ENCODE data around the gene PPP2R5B. TPM values are rescaled to one million over a fixed set of nuclear protein-coding genes. Genes with fewer than 3 reads are reported as not detected.

The PPP2R5B gene
- total and polyA plus RNA-seq, 9 of the 15 experiments (the other 6 are each of a cell fraction or from before 2014, with no cell fraction given): 0.10 to 7.8 (median 3.3) TPM

DNA sequence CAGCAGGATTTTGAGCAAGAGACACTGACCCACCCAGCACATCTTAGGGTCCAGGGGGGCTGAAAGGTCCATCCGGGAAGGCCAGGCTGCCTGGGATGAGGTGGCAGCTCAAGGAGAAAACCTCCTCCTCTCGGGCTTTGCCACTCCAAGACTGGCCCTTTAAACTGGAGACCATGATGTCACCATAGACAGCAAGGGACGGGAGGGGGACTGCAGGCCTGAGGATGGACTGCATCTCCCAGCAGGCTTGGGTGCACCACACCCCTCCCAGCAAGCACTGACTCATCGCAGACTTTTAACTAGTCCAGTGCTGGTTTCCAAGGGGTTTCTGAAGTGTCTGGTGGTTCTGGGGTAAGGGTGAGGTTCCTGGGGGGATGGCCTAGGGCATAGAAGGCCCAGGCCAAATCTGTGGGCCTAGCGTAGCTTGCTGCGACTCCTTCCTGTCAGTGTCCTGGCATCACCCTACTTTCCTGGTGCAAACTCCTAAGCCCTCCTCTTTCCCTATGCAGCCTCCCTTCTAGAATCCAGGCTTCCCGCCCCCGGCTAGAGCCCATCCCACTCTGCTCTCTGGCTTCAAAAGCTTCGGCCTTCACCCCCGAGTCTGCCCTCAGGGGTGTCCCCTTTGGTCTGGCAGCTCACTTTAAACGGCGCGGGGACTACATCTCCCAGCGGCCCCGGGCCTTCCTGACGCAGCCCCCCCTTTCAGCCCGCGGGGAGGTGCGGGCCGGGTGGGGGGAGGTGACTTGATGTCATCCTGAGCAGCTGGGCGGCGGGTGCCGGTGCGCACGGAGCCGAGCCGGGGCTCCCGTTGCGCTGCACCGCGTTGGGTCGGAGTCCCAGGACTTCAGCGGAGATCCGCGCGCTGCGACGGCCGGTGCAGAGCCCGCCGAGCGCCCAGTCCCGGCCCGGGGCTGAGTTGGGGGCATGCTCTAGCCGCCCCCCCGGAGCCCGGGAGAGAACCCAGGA lies at the start of gene PPP2R5B (continued):
- TF ChIP-seq, protein P1, sequence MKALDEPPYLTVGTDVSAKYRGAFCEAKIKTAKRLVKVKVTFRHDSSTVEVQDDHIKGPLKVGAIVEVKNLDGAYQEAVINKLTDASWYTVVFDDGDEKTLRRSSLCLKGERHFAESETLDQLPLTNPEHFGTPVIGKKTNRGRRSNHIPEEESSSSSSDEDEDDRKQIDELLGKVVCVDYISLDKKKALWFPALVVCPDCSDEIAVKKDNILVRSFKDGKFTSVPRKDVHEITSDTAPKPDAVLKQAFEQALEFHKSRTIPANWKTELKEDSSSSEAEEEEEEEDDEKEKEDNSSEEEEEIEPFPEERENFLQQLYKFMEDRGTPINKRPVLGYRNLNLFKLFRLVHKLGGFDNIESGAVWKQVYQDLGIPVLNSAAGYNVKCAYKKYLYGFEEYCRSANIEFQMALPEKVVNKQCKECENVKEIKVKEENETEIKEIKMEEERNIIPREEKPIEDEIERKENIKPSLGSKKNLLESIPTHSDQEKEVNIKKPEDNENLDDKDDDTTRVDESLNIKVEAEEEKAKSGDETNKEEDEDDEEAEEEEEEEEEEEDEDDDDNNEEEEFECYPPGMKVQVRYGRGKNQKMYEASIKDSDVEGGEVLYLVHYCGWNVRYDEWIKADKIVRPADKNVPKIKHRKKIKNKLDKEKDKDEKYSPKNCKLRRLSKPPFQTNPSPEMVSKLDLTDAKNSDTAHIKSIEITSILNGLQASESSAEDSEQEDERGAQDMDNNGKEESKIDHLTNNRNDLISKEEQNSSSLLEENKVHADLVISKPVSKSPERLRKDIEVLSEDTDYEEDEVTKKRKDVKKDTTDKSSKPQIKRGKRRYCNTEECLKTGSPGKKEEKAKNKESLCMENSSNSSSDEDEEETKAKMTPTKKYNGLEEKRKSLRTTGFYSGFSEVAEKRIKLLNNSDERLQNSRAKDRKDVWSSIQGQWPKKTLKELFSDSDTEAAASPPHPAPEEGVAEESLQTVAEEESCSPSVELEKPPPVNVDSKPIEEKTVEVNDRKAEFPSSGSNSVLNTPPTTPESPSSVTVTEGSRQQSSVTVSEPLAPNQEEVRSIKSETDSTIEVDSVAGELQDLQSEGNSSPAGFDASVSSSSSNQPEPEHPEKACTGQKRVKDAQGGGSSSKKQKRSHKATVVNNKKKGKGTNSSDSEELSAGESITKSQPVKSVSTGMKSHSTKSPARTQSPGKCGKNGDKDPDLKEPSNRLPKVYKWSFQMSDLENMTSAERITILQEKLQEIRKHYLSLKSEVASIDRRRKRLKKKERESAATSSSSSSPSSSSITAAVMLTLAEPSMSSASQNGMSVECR (CRISPR knock-in tag; IDR thresholded peaks at IDR 0.05): peak; percentile 79
- TF ChIP-seq ATF2 (CRISPR knock-in tag; IDR thresholded peaks at IDR 0.05) (peak; percentile 92), DACH1 (IDR thresholded peaks at IDR 0.05; ENCODE audit: partially characterized antibody) (peak; percentile 82), STAG1 (CRISPR knock-in tag; IDR thresholded peaks at IDR 0.05; ENCODE audit: borderline replicate concordance) (no peak), MEF2D (tag; conservative IDR thresholded peaks at IDR 0.05; ENCODE audit: low read depth) (no peak), ZNF764 (CRISPR knock-in tag; IDR thresholded peaks at IDR 0.05; ENCODE audit: low read depth) (0 out of 2 replicates have a peak, but pooled peaks have one; percentile 56), CSDE1 (IDR thresholded peaks at IDR 0.05) (no peak), ARNT (IDR thresholded peaks at IDR 0.05) (peak; percentile 59 to 69; a peak in 2 of 4 replicates), NKRF (IDR thresholded peaks at IDR 0.05; ENCODE audit: borderline replicate concordance) (0 out of 2 replicates have a peak, but pooled peaks have one; percentile 38), THRAP3 (IDR thresholded peaks at IDR 0.05; ENCODE audit: borderline replicate concordance) (no peak), CAMTA2 (CRISPR knock-in tag; conservative IDR thresholded peaks at IDR 0.05) (no peak), HNRNPUL1 (IDR thresholded peaks at IDR 0.05; ENCODE audit: low read length) (no peak), ZFX (CRISPR knock-in tag; IDR thresholded peaks at IDR 0.05) (peak; percentile 77), FOXM1 (IDR thresholded peaks at IDR 0.05; ENCODE audit: low read depth) (peak; percentile 95), FOXM1 (CRISPR knock-in tag; IDR thresholded peaks at IDR 0.05; ENCODE audit: low read depth) (no peak), ETV5 (CRISPR knock-in tag; IDR thresholded peaks at IDR 0.05; ENCODE audit: low read depth) (peak; percentile 39; the same call in 1 of the 2 replicates), PRPF4 (IDR thresholded peaks at IDR 0.05; ENCODE audit: insufficient read depth, low read depth, low read length, poor library complexity, severe bottlenecking) (no peak), RHOXF2B (CRISPR knock-in tag; conservative IDR thresholded peaks at IDR 0.05) (no peak), TBL1XR1 (IDR thresholded peaks at IDR 0.05; ENCODE audit: low read length in 2 of 2) (peak in 1 of 2 experiments; percentile 10; a peak in 1 of 4 replicates)
